IMR-90 (cell line): ENCODE measurements around the gene RASGEF1C. TPM values are rescaled to one million over a fixed set of nuclear protein-coding genes. Genes with fewer than 3 reads are reported as not detected.

Experiments
- ATAC-seq: fragments of 200-7000 bp; cut with Tn5 transposase; 2 replicates; pipeline ENCODE4 v1.9.1; 2020; ENCODE audit warnings: low read depth, mild to moderate bottlenecking, moderate library complexity
- BruUV-seq: library from RNA; stranded (reverse); fragments of 400-500 nt; replicated peaks from 2 replicates; lab custom pipeline; 2021; lab: Mats Ljungman, UMichigan
- CTCF ChIA-PET: fragments of 300-600 bp; formaldehyde crosslinking; extraction: SDS; loops from one replicate; lab custom pipeline; 2021; ENCODE audit warnings: antibody characterized with exemption; lab: Yijun Ruan, JAX
- POLR2A ChIA-PET: fragments of 300-600 bp; sonication (Branson Sonifier 250); formaldehyde crosslinking; loops from one replicate; lab custom pipeline; 2022; ENCODE audit warnings: antibody characterized with exemption; ENCODE audit not compliant: unreplicated experiment; lab: Charles Lee
- DNase-seq: peaks from one replicate; pipeline ENCODE4 v3.0.0; 2013
- H2AFZ ChIP-seq: replicated peaks from 2 replicates; pipeline ENCODE3; 2013; ENCODE audit warnings: low read length, mild to moderate bottlenecking; ENCODE audit not compliant: poor library complexity
- H2AK5ac ChIP-seq: 2 replicates; pipeline ENCODE4 v1.6.1; 2013; ENCODE audit warnings: low read depth, low read length, inconsistent platforms
- H2AK9ac ChIP-seq: replicated peaks from 2 replicates; pipeline ENCODE3; 2013; ENCODE audit warnings: mild to moderate bottlenecking, low read depth, low read length, moderate library complexity; ENCODE audit not compliant: poor library complexity
- H2BK120ac ChIP-seq: 2 replicates; pipeline ENCODE4 v1.6.1; 2013; ENCODE audit warnings: low read depth, low read length, inconsistent platforms
- H2BK15ac ChIP-seq: 3 replicates; pipeline ENCODE4 v1.6.1; 2013; ENCODE audit warnings: low read depth, low read length, inconsistent platforms
- H2BK20ac ChIP-seq: 2 replicates; pipeline ENCODE4 v1.6.1; 2013; ENCODE audit warnings: low read depth, mild to moderate bottlenecking, inconsistent platforms, low read length, moderate library complexity
- H2BK5ac ChIP-seq: 2 replicates; pipeline ENCODE4 v1.6.1; 2013; ENCODE audit warnings: mild to moderate bottlenecking, low read depth, low read length, inconsistent platforms; ENCODE audit not compliant: poor library complexity, severe bottlenecking
- H3K14ac ChIP-seq: replicated peaks from 2 replicates; pipeline ENCODE4 v1.6.1; 2013; ENCODE audit warnings: low read depth, low read length, inconsistent platforms
- H3K18ac ChIP-seq: 2 replicates; pipeline ENCODE4 v1.6.1; 2013; ENCODE audit warnings: low read depth, low read length, control low read depth
- H3K23ac ChIP-seq: 2 replicates; pipeline ENCODE4 v1.6.1; 2013; ENCODE audit warnings: low read depth, low read length, inconsistent platforms
- H3K27ac ChIP-seq: 2 replicates; pipeline ENCODE4 v1.5.1; 2013; ENCODE audit warnings: mild to moderate bottlenecking, control low read depth, low read length; ENCODE audit not compliant: insufficient read depth
- H3K27me3 ChIP-seq: 2 replicates; pipeline ENCODE4 v1.6.1; 2013; ENCODE audit warnings: low read length; ENCODE audit not compliant: control insufficient read depth, insufficient read depth
- H3K36me3 ChIP-seq: 2 replicates; pipeline ENCODE4 v1.6.1; 2013; ENCODE audit warnings: low read length, mixed read lengths; ENCODE audit not compliant: control insufficient read depth, insufficient read depth
- H3K4ac ChIP-seq: 2 replicates; pipeline ENCODE4 v1.6.1; 2013; ENCODE audit warnings: low read depth, low read length, inconsistent platforms
- H3K4me1 ChIP-seq: 2 replicates; pipeline ENCODE4 v1.6.1; 2013; ENCODE audit warnings: low read length, mixed read lengths; ENCODE audit not compliant: control insufficient read depth, insufficient read depth
- H3K4me2 ChIP-seq: 2 replicates; pipeline ENCODE4 v1.6.1; 2013; ENCODE audit warnings: low read depth, mild to moderate bottlenecking, control low read depth, low read length, moderate library complexity
- H3K4me3 ChIP-seq: 2 replicates; pipeline ENCODE4 v1.5.1; 2013; ENCODE audit warnings: low read depth, mild to moderate bottlenecking, control low read depth, low read length, moderate library complexity; ENCODE audit not compliant: insufficient read depth
- H3K56ac ChIP-seq: 2 replicates; pipeline ENCODE4 v1.6.1; 2013; ENCODE audit warnings: low read length, inconsistent platforms; ENCODE audit not compliant: insufficient read depth; ENCODE audit errors: extremely low read depth
- H3K79me1 ChIP-seq, 2 experiments: 2 replicates each; pipeline ENCODE4 v1.6.1; 2013; ENCODE audit warnings: low read length in 2 of 2, inconsistent platforms in 1 of 2, low read depth in 1 of 2
- H3K9ac ChIP-seq: 2 replicates; pipeline ENCODE4 v1.6.1; 2013; ENCODE audit warnings: low read depth, low read length, control low read depth
- H3K9me1 ChIP-seq: 2 replicates; pipeline ENCODE4 v1.6.1; 2013; ENCODE audit warnings: low read length, inconsistent platforms; ENCODE audit not compliant: insufficient read depth
- H3K9me3 ChIP-seq: 2 replicates; pipeline ENCODE4 v1.6.1; 2013; ENCODE audit warnings: low read length; ENCODE audit not compliant: control insufficient read depth, insufficient read depth
- H4K20me1 ChIP-seq: 2 replicates; pipeline ENCODE4 v1.6.1; 2013; ENCODE audit warnings: low read length, inconsistent platforms; ENCODE audit not compliant: insufficient read depth
- H4K5ac ChIP-seq: 2 replicates; pipeline ENCODE4 v1.6.1; 2013; ENCODE audit warnings: mild to moderate bottlenecking, low read depth, low read length, control low read depth
- H4K8ac ChIP-seq, 2 experiments: 2 replicates each; pipeline ENCODE4 v1.6.1; 2013; ENCODE audit warnings: low read depth in 2 of 2, low read length in 2 of 2, control low read depth in 1 of 2, inconsistent platforms in 1 of 2
- H4K91ac ChIP-seq: 2 replicates; pipeline ENCODE4 v1.6.1; 2013; ENCODE audit warnings: low read depth, low read length, inconsistent platforms; ENCODE audit not compliant: insufficient read depth
- CEBPB ChIP-seq: IDR thresholded peaks from 2 replicates; pipeline ENCODE4 v1.6.1; 2012; ENCODE audit warnings: low read depth, low read length, improper control_type of control experiment
- CHD1 ChIP-seq: IDR thresholded peaks from 2 replicates; pipeline ENCODE4 v1.6.1; 2012; ENCODE audit warnings: low read depth, low read length, improper control_type of control experiment
- FOS ChIP-seq: fragments of 150-350 bp; IDR thresholded peaks from 2 replicates; pipeline ENCODE4 v1.6.1; 2016; ENCODE audit warnings: low read depth, low read length
- MAFK ChIP-seq: IDR thresholded peaks from 2 replicates; pipeline ENCODE4 v1.6.1; 2012; ENCODE audit warnings: low read depth, low read length, improper control_type of control experiment
- MAZ ChIP-seq: IDR thresholded peaks from 2 replicates; pipeline ENCODE4 v1.6.1; 2012; ENCODE audit warnings: low read depth, mild to moderate bottlenecking, low read length, improper control_type of control experiment, moderate library complexity, borderline replicate concordance
- MXI1 ChIP-seq: IDR thresholded peaks from 2 replicates; pipeline ENCODE4 v1.6.1; 2012; ENCODE audit warnings: low read depth, mild to moderate bottlenecking, low read length, moderate library complexity, borderline replicate concordance
- NFE2L2 ChIP-seq: fragments of 150-350 bp; IDR thresholded peaks from 2 replicates; pipeline ENCODE4 v1.6.1; 2016; ENCODE audit warnings: low read depth, mild to moderate bottlenecking, low read length
- POLR2A ChIP-seq: IDR thresholded peaks from 2 replicates; pipeline ENCODE4 v1.6.1; 2012; ENCODE audit warnings: mild to moderate bottlenecking, low read depth, low read length
- RAD21 ChIP-seq: IDR thresholded peaks from 2 replicates; pipeline ENCODE4 v1.6.1; 2012; ENCODE audit warnings: low read length, improper control_type of control experiment
- RCOR1 ChIP-seq: IDR thresholded peaks from 2 replicates; pipeline ENCODE4 v1.6.1; 2012; ENCODE audit warnings: mild to moderate bottlenecking, low read length, improper control_type of control experiment; ENCODE audit not compliant: insufficient replicate concordance
- RFX5 ChIP-seq: IDR thresholded peaks from 2 replicates; pipeline ENCODE4 v1.8.0; 2012; ENCODE audit warnings: low read depth, mild to moderate bottlenecking, low read length, moderate library complexity
- SMC3 ChIP-seq: fragments of 150-350 bp; IDR thresholded peaks from 2 replicates; pipeline ENCODE4 v1.6.1; 2016; ENCODE audit warnings: low read depth, mild to moderate bottlenecking, antibody characterized with exemption, low read length, moderate library complexity
- WGBS, 2 experiments: methylation state at CpG; one replicate each; pipeline versions ENCODE4 v1.1.5 to v1.1.7; 2013; ENCODE audit warnings: missing lambda C conversion rate in 2 of 2; ENCODE audit not compliant: insufficient read length in 1 of 2; ENCODE audit errors: extremely low coverage in 2 of 2; 5-methylcytosine and 5-hydroxymethylcytosine counted together
- dilution Hi-C: fragments of 300-500 bp; cut with HindIII; formaldehyde crosslinking; loops from one replicate; pipeline ENCODE4 v1.14.3; 2018; ENCODE audit warnings: low sequenced_read_pairs; ENCODE audit not compliant: unreplicated experiment
- in situ Hi-C: fragments of 300-500 bp; cut with MboI; formaldehyde crosslinking; loops from 3 replicates; pipeline ENCODE4 v1.14.3; 2019; ENCODE audit warnings: low sequenced_read_pairs, inconsistent platforms, mixed read lengths
- intact Hi-C: fragments of 100-400 bp; cut with micrococcal nuclease; formaldehyde crosslinking; loops from 2 replicates; pipeline ENCODE4 v1.10.0; 2022
- polyA plus RNA-seq, 3 experiments: library from polyadenylated mRNA; depleted of rRNA; stranded (reverse); fragments of >200 nt; gene quantifications; 2 replicates each; pipeline ENCODE4 v1.2.3, GENCODE V29; 2012; ENCODE audit warnings: low replicate concordance in 1 of 3
- total RNA-seq: library from RNA; depleted of rRNA; stranded (reverse); fragments of >200 nt; gene quantifications from 2 replicates; pipeline ENCODE4 v1.2.3, GENCODE V29; 2012
- TF ChIP-seq, protein P1 (sequence below): conservative IDR thresholded peaks from 2 replicates; pipeline ENCODE4 v1.5.1; 2012; ENCODE audit warnings: mild to moderate bottlenecking, low read depth, low read length, improper control_type of control experiment
- TF ChIP-seq, protein P2 (sequence below): fragments of 150-350 bp; IDR thresholded peaks from 2 replicates; pipeline ENCODE4 v1.6.1; 2017; ENCODE audit warnings: mild to moderate bottlenecking, antibody characterized with exemption, low read length, low read depth
- TF ChIP-seq, protein P3 (sequence below): fragments of 150-350 bp; IDR thresholded peaks from 2 replicates; pipeline ENCODE4 v1.6.1; 2016; ENCODE audit warnings: low read depth, mild to moderate bottlenecking, low read length, moderate library complexity, borderline replicate concordance

RASGEF1C gene
- total and polyA plus RNA-seq, 2 of the 4 experiments (the other 2 are of a cell fraction), result not detected

DNA sequence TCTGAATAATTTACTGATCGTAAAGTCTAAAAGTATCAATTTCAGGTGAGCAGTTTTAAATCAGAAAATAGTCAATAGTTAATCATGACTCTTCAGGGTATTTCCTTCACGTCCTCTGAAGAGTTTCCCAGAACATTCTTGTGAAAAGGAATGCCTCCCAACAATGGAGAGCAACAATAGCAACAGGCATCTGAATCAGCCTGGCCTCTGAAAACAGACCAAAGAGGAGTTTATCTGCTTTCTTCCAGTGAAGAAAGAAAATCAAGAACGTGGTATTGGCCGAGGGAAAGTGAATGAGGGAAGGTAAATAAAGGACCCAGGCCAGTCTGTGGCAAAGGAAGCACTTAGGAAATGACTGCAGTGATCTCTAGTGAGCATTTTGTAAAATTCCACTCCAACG lies 26.1 kb upstream of the RASGEF1C start:
- ATAC-seq (no peak), DNase-seq (no peak)
- H3K4me3 ChIP-seq, result no peak overlapping the region
- BruUV-seq, result no TSS peak
- no peaks in the 10 kb centered on the region for H3K79me1 ChIP-seq
- POLR2A ChIA-PET, result no interaction called here
- in situ Hi-C loops (no loop called here), intact Hi-C loops (no loop called here), dilution Hi-C loops (no loop called here)
- H3K18ac ChIP-seq, result no peak overlapping the region
- H2BK120ac ChIP-seq, result no peak overlapping the region
- H3K36me3 ChIP-seq, result peaks cover 31% of the 10 kb centered on the region
- no peak overlapping the region for H3K14ac ChIP-seq
- H2BK15ac ChIP-seq, result no peak overlapping the region; the same call in 2 of the 3 replicates
- H3K9ac ChIP-seq, result no peak overlapping the region
- H3K4me2 ChIP-seq, result no peak overlapping the region
- no peak overlapping the region for H4K91ac ChIP-seq
- no peak overlapping the region for H2AFZ ChIP-seq
- no peak overlapping the region for H3K4ac ChIP-seq
- H2BK20ac ChIP-seq, result no peak overlapping the region
- no peaks in the 10 kb centered on the region for H3K4me1 ChIP-seq
- H3K27ac ChIP-seq, result no peak overlapping the region
- H4K8ac ChIP-seq, result no peak overlapping the region
- H2AK9ac ChIP-seq, result no peak overlapping the region
- CTCF ChIA-PET, result interaction anchor here (1.0 kb wide), 1 partner anchor 26 kb away, joined by 5 read pairs; the partner anchor contains the start of gene RASGEF1C
- no peak overlapping the region for H4K5ac ChIP-seq
- H3K9me3 ChIP-seq, result 0 out of 2 replicates have a peak, but pooled peaks cover 2% of the 10 kb centered on the region
- no peaks in the 10 kb centered on the region for H3K27me3 ChIP-seq
- no peak overlapping the region for H3K23ac ChIP-seq
- WGBS, 2 experiments, result 76% methylated on average over 2 of the region's 5 CpGs; no CpG with 5 or more reads in 1 of the 2 experiments
- no peak overlapping the region for H3K56ac ChIP-seq
- TF ChIP-seq, protein P1, sequence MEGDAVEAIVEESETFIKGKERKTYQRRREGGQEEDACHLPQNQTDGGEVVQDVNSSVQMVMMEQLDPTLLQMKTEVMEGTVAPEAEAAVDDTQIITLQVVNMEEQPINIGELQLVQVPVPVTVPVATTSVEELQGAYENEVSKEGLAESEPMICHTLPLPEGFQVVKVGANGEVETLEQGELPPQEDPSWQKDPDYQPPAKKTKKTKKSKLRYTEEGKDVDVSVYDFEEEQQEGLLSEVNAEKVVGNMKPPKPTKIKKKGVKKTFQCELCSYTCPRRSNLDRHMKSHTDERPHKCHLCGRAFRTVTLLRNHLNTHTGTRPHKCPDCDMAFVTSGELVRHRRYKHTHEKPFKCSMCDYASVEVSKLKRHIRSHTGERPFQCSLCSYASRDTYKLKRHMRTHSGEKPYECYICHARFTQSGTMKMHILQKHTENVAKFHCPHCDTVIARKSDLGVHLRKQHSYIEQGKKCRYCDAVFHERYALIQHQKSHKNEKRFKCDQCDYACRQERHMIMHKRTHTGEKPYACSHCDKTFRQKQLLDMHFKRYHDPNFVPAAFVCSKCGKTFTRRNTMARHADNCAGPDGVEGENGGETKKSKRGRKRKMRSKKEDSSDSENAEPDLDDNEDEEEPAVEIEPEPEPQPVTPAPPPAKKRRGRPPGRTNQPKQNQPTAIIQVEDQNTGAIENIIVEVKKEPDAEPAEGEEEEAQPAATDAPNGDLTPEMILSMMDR, result no peak
- TF ChIP-seq MAZ (no peak), MXI1 (no peak), RAD21 (no peak), RCOR1 (no peak), MAFK (no peak), CHD1 (no peak), FOS (no peak), NFE2L2 (no peak), SMC3 (no peak), RFX5 (no peak), POLR2A (no peak), CEBPB (no peak)
- TF ChIP-seq, protein P2, sequence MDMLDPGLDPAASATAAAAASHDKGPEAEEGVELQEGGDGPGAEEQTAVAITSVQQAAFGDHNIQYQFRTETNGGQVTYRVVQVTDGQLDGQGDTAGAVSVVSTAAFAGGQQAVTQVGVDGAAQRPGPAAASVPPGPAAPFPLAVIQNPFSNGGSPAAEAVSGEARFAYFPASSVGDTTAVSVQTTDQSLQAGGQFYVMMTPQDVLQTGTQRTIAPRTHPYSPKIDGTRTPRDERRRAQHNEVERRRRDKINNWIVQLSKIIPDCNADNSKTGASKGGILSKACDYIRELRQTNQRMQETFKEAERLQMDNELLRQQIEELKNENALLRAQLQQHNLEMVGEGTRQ, result no peak
- TF ChIP-seq, protein P3, sequence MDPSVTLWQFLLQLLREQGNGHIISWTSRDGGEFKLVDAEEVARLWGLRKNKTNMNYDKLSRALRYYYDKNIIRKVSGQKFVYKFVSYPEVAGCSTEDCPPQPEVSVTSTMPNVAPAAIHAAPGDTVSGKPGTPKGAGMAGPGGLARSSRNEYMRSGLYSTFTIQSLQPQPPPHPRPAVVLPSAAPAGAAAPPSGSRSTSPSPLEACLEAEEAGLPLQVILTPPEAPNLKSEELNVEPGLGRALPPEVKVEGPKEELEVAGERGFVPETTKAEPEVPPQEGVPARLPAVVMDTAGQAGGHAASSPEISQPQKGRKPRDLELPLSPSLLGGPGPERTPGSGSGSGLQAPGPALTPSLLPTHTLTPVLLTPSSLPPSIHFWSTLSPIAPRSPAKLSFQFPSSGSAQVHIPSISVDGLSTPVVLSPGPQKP, result no peak
- H4K20me1 ChIP-seq, result no peaks in the 10 kb centered on the region
- no peaks in the 10 kb centered on the region for H3K9me1 ChIP-seq
- H2AK5ac ChIP-seq, result no peak overlapping the region
- H2BK5ac ChIP-seq, result no peak overlapping the region
